ENCODE results near the gene HTR3C.
"Not testable (repeated sequence)": the region's sequence is repeated elsewhere in the genome, so short reads cannot be mapped to it uniquely, and the experiment has no call there.

The HTR3C gene

DNA sequence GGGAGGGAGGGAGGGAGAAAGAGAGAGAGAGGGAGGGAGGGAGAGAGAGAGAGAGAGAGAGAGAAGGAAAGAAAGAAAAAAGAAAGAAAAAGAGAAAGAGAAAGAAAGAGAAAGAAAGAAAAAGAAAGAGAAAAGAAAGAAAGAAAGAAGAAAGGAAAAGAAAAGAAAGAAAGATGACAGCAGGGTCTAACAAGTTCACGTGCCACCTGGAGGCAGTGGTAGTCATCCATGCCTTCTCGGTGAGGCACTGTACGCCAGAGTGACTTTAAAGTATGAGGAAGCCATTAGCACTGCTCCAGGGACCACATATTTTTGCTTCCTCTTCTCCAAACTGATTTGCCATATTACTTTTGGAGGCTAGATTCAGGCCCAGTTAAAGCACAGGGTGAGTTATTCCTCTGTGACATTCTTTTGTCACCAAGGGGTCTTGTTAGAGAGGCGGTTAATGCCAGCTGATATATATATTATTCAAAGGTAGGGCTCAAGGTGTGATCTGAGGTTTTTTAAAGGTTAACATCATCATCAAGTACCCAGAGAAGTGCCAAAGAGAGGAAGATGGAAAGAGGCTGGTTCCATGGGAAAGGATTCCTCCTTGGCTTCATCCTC is 21.6 kb upstream of the HTR3C start, which contains the start of gene HTR3D:
HTR3D (plus strand) TSS at position 556 of the 606 bp plus-strand sequence; CDS start at position 556, 0 bp downstream.
- no peak for DNase-seq

GRCh38 chr3:184037816-184038215 is 15.0 kb upstream of the HTR3C start:
- DNase-seq, result no peak

DNA sequence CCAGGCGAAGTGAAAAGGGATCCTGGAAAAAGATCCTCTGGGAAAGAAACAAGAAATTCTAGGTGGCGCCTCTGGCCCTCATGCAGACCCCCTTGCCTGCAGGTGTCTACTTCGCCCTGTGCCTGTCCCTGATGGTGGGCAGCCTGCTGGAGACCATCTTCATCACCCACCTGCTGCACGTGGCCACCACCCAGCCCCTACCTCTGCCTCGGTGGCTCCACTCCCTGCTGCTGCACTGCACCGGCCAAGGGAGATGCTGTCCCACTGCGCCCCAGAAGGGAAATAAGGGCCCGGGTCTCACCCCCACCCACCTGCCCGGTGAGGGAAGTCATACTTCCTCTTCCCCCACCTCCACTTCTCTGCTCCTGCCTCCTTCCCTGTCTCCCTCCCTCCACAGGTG is 14.5 kb upstream of the HTR3C start:
- DNase-seq, result not testable (repeated sequence)

DNA sequence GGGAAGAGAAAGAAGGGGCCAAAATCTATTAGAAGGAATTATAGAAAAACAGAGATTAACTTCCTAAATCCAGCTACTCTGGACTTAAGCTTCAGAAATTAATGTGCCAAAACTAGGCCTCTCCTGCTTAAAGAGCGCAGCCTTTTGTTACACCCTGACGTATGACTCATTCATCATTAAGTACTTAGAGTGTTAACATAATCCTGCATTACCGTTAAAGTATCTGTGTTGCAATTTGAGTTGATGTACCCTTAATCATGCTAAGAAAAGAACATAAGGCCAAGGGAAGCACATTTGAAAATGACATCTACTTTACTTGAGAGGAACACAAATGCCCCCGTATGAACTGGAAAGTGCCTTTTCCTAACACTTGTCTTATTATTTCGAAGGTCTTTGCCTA is 13.4 kb upstream of the HTR3C start:
- peak; percentile 79 for DNase-seq

GRCh38 chr3:184040010-184040409 is 12.8 kb upstream of the HTR3C start:
- DNase-seq, result no peak

DNA sequence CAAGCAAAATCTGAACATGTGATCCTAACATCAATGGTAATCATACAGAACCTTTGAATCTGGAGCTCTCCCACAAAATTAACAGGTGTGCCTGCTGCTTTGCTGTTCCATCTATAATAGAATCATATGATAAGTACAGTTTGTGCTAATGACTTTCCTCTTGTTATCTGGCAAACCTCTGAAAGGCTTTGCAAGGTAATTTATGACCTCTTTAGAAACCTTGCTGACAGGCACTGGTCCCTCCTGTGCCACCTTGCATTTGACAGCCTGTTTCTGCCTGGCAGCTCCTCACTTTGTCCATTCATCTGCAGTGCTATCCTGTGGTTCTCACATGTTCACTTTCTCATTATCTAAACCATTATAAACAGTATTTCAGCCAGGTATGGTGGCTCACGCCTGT is 10.2 kb upstream of the HTR3C start:
- peak; percentile 79 for DNase-seq

DNA sequence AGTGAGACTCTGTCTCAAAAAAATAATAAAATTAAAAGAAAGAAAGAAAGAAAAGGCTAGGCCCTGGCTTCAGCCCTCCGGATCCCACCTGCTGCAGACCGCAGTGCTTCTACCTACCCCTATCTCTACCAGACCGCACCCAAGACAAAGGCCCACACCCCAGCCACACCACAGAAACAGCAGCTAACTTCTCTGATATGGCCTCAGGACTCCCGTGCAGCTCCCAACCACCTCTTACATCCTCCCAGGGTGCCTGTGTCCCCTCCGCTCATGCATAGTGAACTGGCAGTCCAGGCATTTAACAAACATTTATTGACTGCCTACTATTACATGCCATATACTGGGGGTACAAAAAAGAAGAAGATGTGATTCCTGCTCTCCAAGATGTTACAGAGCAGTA is 6.9 kb upstream of the HTR3C start:
- no peak for DNase-seq

- DNase-seq, result no peak
Measured at GRCh38 chr3:184050217-184050847, 2.5 kb upstream of the HTR3C start.

DNA sequence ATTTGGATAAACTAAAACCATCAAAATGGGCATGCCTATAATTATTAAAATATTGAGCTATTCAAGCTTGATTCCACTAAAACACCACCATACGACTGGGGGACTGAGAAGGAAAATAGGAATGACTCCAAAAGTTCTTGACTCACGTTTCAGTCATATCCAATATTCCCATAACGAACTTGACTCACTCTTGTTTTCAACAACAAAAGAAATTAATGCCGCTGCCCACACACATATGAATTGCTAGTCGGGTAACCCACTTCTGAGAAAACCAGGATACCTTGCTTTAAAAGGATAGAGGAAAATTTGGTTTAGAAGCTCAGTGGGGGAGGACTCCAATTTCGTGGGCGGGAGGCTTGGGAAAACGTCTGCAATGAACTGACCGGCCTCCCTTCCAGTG is 5.2 kb downstream of the HTR3C start:
- DNase-seq, result no peak

- DNase-seq, result no peak
Measured at GRCh38 chr3:184059424-184059823, 6.6 kb downstream of the HTR3C start.

DNA sequence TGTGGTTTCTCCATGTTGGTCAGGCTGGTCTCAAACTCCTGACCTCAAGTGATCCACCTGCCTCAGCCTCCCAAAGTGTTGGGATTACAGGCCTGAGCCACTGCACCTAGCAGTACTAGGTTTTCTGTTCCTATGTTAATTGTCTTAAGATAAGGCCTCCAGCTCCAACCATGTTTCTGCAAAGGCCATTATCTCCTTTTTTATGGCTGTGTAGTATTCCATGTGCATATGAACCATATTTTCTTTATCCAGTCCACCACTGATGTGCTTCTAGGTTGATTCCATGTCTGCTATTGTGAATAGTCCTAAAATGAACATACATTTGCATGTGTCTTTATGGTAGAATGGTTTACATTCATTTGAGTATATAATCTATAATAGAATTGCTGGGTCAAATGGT is 9.8 kb downstream of the HTR3C start:
- DNase-seq, result no peak

DNA sequence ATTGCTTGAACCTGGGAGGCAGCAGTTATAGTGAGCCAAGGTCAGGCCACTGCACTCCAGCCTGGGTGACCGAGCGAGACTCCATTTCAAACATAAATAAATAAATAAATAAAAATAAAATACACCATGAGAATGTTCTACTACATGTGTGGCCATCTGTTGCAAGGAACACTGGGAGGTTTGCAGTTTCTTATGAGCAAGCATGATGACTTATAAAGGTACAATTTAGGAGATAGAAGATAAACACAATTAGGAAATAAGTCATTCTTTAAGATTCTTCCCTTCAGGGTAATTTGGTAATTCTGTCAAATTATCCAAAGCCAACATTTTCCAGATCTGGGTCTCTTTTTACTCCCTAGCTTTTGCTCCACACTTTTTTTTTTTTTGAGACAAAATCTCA is 13.4 kb downstream of the HTR3C start:
- DNase-seq, result no peak

GRCh38 chr3:184067573-184068055 is 14.8 kb downstream of the HTR3C start:
- DNase-seq, result no peak

DNA sequence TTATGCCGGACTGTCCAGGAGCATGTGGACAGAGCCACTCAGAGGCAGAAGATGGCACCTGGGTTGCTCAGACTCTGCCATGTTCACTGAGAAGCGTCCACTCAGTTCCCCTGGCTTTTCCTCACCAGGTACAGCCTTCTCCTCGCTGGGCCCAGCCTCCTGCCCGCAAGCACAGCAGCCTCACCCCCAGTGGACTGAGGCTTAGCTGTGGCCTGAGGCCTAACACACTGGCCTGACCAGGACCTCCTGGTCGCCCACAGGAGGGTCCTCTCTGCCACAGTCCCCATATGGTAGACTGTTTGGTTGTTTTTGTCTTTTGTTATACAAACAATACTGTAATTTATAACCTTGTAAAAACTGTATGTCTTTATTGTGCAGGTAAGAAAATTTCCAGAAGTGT is 15.5 kb downstream of the HTR3C start:
- no peak for DNase-seq

- not testable (repeated sequence) for DNase-seq
Measured at GRCh38 chr3:184071142-184071541, 18.3 kb downstream of the HTR3C start.

DNA sequence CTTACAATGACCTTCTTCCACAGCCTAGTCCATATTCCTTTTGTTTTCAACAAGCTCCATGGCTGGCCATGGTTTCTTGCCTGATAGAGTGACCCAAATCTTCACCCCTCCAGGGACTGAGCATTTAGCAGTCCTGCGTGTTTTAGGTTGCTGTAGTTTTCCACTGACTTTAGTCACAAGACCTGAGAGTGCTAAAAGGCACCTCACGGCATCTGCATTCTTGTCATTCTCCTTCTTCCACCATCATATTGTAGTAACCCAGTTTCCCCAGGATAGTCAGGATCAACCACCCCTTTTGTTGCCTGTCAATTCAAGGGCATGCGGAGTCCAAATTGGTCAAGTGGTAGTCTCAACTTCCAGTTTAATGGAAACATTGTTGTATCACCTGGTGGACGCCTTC is 20.8 kb downstream of the HTR3C start:
- DNase-seq, result no peak

- no peak for DNase-seq
Measured at GRCh38 chr3:184075901-184076300, 23.1 kb downstream of the HTR3C start.

- no peak for DNase-seq
Measured at GRCh38 chr3:184077881-184078280, 25.0 kb downstream of the HTR3C start.

GRCh38 chr3:184078851-184079250 is 26.0 kb downstream of the HTR3C start:
- no peak for DNase-seq

DNA sequence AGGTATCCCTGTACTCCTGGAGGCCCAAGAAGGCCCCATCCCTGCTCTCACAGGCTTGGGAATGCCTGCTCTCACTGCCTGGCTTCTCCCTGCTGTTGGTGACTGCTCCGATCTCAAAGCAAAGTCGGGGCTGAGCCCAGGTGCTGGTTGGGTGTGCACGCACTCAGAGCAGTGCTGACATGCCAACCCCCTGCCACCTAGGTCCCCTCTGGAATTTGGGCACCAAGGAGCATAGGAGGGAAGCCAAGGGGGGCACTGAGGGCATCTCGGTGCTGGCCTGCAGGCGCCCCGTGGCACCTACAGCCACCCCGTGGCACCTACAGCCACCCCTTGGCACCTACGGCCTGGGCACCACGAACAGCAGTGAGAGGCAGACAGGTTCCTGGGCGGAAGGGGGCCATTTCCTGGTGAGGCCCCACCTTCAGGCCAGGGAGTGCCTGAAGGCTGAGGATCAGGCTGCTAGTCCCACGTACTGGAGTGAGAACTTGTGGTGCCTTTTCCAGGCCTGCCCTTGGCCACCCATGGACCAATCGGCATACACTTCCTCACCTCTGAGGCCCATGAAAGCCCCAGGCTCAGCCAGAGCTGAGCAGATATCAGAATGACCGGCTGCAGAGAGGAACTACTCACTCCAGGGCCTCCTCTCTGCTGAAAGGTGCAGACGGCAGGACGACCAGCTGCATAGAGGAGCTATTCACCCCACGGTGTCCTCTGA is 28.4 kb downstream of the HTR3C start:
- DNase-seq, result no peak

GRCh38 chr3:184082034-184082433 is 29.2 kb downstream of the HTR3C start:
- DNase-seq, result no peak

- no peak for DNase-seq
Measured at GRCh38 chr3:184082465-184082864, 29.6 kb downstream of the HTR3C start.

DNA sequence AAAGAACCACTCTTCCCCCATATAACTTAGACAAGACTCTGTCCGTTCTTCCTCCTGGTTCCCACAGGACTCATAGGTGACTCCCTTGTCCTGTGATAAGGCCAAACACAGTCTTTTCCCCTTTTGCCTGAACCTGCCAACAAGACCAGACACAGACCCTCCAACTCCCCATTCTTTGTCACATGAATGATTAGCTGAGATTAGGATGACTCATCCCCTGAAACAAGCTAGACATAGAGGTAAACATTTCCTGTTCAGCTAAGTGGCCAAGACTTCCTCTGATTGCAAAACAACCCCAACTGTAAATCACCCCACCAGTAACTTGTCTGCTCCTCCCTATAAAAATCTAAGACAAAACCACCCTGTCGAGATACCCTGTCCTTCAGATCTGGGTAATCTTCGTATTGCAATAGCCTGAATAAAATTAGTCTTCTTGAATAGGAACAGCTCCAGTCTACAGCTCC is 32.6 kb downstream of the HTR3C start:
- peak; percentile 1 for DNase-seq

- DNase-seq, result no peak
Measured at GRCh38 chr3:184092199-184092598, 39.4 kb downstream of the HTR3C start.

Data from NCI-H1436 (cell line).